ENCODE data around the gene PGC.

GRCh38 chr6:41735427-41736185, 11.6 kb downstream of the PGC start, which contains the start of gene TFEB:
- TF ChIP-seq CTCF (IDR thresholded peaks at IDR 0.05; ENCODE audit: low read depth, low read length, poor library complexity, severe bottlenecking) (peak; percentile 69), EZH2phosphoT487 (IDR thresholded peaks at IDR 0.05; ENCODE audit: borderline replicate concordance, low read length) (no peak)
